Activated gamma-delta T cell treated with Interleukin-2 at 50 U/mL for 16 hours (primary cell): ENCODE results near the gene TDP2.

Experiments used
- DNase-seq: peaks from one replicate; pipeline ENCODE4 v3.0.0-alpha.2; 2020

The TDP2 gene

DNA sequence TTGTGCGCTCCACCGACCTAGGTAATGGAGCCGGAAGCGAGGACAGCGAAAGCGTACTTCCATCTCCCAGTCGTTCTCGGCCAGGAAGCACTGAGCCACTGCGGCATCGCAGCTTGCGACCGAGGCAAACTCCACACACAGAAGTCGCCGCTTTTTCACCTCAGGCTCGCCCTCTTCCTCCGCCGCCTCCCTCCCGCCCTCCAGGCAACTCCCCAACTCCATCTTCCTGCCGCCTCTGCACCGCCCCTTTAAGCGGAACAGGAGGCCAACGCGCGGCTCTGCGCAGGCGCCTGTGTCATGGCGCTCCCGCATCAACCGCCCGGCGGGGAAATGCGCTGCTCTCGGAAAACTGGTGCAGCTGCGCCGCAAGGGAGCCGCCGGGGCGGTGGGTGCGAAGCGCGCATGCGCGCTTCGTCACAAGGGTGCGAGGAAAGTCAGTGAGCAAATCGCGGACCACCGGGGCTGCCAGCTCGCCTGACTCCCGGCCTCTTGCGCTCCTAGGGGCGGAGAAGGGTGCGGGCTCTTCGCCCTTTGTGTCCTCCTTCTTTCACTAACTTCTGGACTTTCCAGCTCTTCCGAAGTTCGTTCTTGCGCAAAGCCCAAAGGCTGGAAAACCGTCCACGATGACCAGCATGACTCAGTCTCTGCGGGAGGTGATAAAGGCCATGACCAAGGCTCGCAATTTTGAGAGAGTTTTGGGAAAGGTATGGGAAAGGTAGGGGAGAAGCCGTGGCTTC, at the start of gene TDP2, which contains the start of gene ACOT13:
Gene TDP2 (minus strand): TSS at position 259 of the 737 bp plus-strand sequence. CDS start 37 bp downstream, at position 222.
Gene ACOT13 (plus strand): TSS at position 437 of the 737 bp plus-strand sequence. CDS start 187 bp downstream, at position 624.
- peak; percentile 94 for DNase-seq

DNA sequence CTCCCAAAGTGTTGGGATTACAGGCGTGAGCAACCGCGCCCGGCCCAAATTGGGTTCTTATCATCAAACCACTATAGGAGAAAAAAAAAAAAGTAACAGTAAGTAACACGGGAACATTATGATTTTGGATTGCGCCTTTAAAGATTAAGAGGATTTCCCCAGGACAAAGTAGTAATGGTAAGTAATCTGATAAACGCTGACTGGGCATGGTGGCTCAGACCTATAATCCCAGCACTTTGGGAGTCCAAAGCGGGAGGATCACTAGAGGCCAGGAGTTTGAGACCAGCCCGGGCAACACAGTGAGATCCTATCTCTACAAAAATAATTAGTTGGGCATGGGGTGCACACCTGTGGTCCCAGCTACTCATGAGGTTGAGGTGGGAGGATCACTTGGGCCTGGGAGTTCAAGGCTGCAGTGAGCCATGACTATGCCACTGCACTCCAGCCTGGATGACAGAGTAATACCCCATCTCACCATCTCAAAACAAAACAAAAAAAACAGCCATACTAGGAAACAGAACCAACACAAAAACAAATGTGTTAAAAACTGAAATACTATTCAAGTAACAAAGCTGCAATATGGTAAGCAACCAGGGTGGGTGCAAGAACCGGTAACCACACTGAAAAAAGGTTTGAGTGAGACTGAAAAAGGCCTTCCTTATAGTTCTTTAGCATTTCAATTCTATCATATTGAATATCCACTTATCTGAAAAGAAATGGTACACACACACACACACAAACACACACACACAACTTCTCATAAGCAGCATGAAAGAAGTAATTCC, 44.0 kb upstream of the TDP2 start:
- DNase-seq: no peak

- DNase-seq: no peak
These were observed 42.5 kb upstream of the TDP2 start for GRCh38 chr6:24709014-24709711.

DNA sequence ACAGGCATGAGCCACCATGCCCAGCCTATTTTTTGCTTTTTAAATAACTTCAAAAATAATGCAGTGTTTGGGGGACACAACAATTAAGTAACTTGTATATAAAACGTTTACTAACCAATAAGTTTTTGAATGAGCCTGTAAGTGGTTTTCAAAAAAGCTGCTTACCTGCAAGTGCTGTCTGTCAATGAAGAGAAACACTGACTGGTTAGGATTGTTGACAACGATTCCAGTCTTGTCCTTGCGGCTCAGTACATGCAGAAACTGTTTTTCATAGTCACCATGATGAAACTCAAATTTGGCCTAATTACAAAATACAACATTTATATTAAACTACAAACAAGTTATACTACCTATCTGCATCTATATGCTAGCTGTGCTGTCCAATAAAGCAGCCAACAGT, 41.9 kb upstream of the TDP2 start:
- DNase-seq: no peak

DNA sequence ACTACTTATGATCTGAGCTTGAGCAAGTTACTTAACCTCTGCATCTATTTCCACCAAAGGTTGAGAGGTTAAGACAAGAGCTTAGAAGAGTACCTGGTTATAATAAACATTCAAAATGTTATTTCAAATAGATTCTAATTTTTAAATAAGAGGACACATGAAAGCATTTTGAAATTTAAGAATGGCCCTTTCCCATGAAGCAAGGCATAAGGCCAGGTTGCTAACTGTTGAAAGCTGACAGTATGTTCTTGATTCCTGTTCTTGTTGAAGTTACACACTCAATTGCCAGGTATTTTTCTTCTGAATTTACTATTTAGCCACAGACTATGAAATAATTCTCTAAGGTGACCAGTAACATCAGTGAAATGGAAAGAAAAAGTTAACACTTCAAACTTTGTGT, 37.8 kb upstream of the TDP2 start:
- DNase-seq: no peak

- no peak for DNase-seq
These were observed 36.1 kb upstream of the TDP2 start for GRCh38 chr6:24702720-24703282.

- DNase-seq: no peak
These were observed 33.0 kb upstream of the TDP2 start for GRCh38 chr6:24699521-24700359.

DNA sequence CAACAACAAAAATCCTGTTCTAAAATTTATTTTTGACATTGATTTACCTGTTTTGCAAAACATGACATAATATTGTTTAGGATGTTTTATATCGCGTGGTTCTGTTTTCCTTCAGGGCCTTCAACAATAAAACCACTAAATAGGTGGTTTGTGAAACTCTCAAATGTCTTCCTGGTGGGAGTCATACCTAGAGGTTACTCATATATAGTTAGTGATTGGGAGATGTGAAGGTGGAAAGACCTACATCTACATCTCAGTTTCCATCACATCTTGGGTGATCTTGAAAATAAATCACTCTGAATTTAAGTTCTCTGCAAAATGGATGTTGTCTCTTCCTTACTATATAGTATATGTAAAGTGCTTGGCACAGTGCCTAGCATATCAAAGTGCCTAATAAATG, 29.4 kb upstream of the TDP2 start:
- DNase-seq: no peak

- peak; percentile 12 for DNase-seq
These were observed 28.9 kb upstream of the TDP2 start for GRCh38 chr6:24695635-24696034.

- DNase-seq: no peak
These were observed 27.5 kb upstream of the TDP2 start for GRCh38 chr6:24694198-24694597.

- DNase-seq: no peak
These were observed 26.3 kb upstream of the TDP2 start for GRCh38 chr6:24692848-24693592.

DNA sequence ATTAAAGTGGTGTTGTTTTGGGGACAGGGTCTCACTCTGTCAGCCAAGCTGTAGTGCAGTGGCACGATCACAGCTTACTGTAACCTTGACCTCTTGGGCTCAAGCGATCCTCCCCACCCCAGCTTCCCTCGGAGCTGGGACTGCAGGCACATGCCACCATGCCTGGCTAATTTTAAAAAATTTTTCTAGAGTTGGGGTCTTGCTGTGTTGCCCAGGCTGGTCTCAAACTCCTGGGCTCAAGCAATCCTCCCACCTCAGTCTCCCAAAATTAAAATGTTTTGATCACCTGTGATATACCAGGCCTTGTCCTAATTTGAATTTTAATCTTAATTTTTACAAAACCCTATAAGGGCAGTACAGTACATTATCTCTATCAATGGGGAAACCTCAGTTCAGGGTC, 25.7 kb upstream of the TDP2 start:
- no peak for DNase-seq

DNA sequence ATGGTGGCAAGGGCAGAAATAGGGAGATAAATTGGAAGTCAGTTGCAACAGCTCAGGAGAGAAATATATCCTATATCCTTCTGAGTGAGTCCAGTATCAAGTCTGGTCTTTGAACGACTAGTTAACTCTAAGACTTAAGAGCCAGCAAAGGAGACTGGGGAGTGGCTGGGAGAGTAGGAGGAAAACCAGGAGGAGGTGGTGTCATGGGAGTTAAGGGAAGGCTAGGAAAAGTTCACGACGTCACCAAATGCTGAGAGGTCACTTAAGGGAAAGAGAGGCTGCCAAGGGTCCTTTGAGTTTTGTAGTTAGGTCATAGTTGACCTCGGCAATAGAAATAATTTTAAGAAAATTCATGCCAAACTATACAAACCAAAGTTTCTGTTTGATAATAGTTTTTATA, 25.3 kb upstream of the TDP2 start:
- DNase-seq: no peak

- no peak for DNase-seq
These were observed 24.9 kb upstream of the TDP2 start for GRCh38 chr6:24691550-24691949.

DNA sequence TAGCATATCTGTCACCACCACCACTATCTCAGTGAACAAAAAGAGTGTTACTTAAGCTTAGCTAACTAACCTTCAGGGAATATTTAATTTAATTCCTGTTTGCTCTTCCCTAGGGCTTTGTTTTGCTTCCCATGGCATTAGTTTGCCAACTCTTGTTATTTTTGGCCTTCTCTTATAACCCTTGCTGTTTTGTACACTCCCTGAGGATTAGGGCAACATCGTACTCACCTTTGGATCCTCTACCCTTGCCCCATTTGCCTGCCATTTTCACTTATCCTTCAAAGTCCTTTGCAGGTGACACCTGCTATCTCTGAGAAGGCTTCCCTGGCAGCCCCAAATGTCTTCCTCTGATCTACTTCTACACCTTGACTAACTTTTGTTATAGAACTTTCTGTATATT, 23.9 kb upstream of the TDP2 start:
- DNase-seq: no peak

DNA sequence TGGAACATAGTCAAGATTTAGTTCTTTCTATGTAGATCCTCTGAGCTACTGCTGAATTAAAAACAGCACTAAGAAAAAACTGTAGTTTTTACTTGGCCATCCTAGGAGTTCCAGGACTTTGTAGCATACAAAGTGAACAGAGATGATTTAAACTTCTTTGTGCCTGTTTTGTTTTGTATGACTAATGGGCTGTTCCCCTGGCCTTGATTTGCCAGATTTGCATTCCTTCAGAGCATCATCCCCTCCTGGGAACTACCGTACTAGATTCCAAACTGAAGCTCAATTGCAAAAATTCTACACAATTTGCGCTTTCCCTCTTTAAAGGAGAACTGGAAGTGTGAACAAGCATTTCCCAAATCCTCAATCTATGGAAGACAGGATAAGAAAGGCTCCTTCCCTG, 23.3 kb upstream of the TDP2 start:
- no peak for DNase-seq

DNA sequence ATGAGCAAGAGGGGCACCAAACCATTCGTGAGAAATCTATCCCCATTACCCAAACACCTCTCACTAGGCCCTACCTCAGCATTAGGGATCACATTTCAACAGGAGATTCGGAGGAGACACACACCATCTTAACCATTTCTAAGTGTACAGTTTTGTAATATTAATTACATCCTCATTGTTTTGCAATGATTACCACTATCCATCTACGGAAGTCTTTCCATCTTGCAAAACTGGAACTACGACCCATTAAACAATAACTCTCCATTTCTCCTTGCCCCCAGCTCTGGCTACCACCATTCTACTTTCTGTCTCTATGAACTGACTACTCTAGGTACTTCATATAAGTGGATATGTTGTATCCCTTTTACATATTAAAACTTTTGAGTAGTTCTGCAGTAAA, 20.2 kb upstream of the TDP2 start:
- no peak for DNase-seq

DNA sequence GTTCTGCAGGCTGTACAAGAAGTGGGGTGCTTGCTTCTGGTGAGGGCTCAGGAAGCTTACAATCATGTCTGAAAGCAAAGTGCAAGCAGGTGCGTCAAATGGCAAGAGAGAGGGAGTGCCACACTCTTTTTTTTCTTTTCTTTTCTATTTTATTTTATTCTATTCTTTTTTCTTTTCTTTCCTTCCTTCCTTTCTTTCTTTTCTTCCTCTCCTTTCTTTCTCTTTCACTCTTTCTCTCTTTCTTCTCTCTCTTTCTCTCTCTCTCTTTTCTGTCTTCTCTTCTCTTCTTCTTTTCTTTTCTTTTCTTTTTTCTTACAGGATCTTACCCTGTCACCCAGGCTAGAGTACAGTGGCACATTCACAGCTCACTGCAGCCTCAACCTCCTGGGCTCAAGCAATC, 19.7 kb upstream of the TDP2 start:
- no peak for DNase-seq

DNA sequence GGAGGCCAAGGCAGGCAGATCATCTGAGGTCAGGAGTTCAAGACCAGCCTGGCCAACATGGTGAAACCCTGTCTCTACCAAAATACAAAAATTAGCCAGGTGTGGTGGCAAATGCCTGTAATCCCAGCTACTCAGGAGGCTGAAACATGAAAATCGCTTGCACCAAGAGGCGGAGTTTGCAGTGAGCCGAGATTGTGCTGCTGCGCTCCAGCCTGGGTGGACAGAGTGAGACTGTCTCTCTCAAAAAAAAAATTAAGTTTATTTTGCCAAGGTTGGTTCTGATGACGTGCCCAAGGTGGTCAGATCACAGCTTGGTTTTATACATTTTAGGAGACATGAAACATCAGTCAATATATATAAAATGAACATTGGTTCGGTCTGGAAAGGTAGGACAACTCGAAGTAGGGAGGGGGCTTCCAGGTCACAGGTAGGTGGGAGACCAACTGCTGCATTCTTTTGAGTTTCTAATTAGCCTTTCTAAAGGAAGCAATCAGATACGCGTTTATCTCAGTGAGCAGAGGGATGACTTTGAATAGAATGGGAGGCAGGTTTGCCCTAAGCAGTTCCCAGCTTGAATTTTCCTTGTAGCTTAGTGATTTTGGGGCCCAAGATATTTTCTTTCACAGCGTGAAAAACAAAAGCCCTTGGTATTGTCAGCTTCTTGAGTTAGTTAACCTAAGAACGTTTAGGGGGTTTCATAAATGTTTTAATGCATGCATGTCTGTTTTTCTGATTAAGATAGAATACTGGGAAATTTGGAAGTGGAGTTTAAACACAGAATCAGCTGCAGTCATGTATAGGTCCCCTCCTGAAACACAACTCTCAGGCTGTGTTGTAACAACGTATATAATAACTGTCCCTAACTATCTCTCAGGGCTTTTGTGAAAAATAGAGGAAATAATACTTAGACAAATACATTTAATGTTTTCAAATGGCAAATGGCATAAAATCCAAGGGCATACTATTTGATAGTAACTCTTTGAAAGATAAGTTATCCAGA, 16.9 kb upstream of the TDP2 start:
- no peak for DNase-seq

GRCh38 chr6:24680582-24680981, 13.9 kb upstream of the TDP2 start:
- no peak for DNase-seq
